ENCODE data around the gene TLCD4. TPM values are rescaled to one million over a fixed set of nuclear protein-coding genes. Genes with fewer than 3 reads are reported as not detected.
"Not testable (repeated sequence)": the region's sequence is repeated elsewhere in the genome, so short reads cannot be mapped to it uniquely, and the experiment has no call there.

TLCD4 gene
- total RNA-seq, 1 experiment from 2014 or later: 14.1 TPM

DNA sequence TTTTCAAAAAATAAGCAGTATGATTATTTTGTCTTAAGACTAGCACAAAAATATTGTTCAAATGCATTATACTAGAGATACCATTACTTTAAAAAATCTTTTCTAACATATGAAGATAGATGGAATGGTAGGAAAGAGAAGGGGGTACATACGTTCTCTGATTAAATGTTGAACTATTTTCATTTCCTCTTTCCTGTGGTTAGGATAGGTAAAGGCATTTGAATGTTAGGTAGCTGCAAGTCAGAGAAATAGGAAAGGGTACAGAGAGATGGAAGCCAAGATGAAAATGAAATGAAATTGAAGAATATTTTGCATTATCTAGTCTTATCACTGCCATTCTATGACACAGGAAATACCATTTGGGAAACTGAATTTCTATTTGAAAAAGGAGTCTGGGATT, 28.3 kb downstream of the TLCD4 start:
- Mint-ChIP-seq H3K27ac (ENCODE audit: unreplicated experiment) (no peak overlapping the region), H3K4me1 (ENCODE audit: low read depth, unreplicated experiment) (no peaks in the 10 kb centered on the region), H3K9me3 (ENCODE audit: unreplicated experiment) (no peaks in the 10 kb centered on the region), H3K4me3 (ENCODE audit: unreplicated experiment) (no peak overlapping the region), H3K27me3 (ENCODE audit: insufficient read depth, unreplicated experiment) (no peaks in the 10 kb centered on the region), H3K36me3 (ENCODE audit: insufficient read depth, unreplicated experiment) (peaks cover 6% of the 10 kb centered on the region)
- no peaks in the 10 kb centered on the region for H3K36me3 ChIP-seq (ENCODE audit: control insufficient read depth, insufficient read depth, low read length)
- no peaks in the 10 kb centered on the region for H3K27me3 ChIP-seq (replicated peaks; ENCODE audit: control insufficient read depth, insufficient read depth, low read length)
- BruUV-seq (replicated peaks): no TSS peak
- TF ChIP-seq, protein P1, sequence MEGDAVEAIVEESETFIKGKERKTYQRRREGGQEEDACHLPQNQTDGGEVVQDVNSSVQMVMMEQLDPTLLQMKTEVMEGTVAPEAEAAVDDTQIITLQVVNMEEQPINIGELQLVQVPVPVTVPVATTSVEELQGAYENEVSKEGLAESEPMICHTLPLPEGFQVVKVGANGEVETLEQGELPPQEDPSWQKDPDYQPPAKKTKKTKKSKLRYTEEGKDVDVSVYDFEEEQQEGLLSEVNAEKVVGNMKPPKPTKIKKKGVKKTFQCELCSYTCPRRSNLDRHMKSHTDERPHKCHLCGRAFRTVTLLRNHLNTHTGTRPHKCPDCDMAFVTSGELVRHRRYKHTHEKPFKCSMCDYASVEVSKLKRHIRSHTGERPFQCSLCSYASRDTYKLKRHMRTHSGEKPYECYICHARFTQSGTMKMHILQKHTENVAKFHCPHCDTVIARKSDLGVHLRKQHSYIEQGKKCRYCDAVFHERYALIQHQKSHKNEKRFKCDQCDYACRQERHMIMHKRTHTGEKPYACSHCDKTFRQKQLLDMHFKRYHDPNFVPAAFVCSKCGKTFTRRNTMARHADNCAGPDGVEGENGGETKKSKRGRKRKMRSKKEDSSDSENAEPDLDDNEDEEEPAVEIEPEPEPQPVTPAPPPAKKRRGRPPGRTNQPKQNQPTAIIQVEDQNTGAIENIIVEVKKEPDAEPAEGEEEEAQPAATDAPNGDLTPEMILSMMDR (IDR thresholded peaks at IDR 0.05; ENCODE audit: insufficient read depth in 1 of 2, low read depth in 1 of 2, low read length in 1 of 2, severe bottlenecking in 1 of 2, unreplicated experiment in 1 of 2): no peak
- H3K4me3 ChIP-seq (ENCODE audit: low read depth, low read length): no peak overlapping the region
- intact Hi-C loops (cut with micrococcal nuclease; ENCODE audit: unreplicated experiment): no loop called here
- no peaks in the 10 kb centered on the region for H3K4me1 ChIP-seq
- no peak for DNase-seq
- no peaks in the 10 kb centered on the region for H3K9me3 ChIP-seq
- POLR2A ChIA-PET: no interaction called here
- CTCF ChIA-PET: no interaction called here

DNA sequence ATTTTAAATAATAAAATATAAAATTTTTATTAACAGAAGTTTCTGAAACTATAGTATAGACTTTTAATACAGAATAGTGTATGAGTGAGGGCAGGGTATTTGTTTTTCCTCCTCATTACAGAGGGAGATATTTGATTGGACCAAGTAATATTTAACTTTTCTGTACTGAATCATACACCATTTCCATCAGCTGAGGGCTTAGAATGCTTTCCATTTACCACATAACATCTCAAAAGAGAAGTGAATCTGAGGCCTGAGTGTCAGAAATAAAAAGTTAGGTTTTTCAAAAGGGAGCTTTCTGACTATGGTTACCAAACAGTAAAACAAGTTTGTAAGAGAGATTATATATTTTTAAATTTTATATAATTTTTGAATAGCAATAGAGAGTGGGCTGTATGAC, 29.5 kb downstream of the TLCD4 start:
- CTCF ChIA-PET: no interaction called here
- POLR2A ChIA-PET: no interaction called here

DNA sequence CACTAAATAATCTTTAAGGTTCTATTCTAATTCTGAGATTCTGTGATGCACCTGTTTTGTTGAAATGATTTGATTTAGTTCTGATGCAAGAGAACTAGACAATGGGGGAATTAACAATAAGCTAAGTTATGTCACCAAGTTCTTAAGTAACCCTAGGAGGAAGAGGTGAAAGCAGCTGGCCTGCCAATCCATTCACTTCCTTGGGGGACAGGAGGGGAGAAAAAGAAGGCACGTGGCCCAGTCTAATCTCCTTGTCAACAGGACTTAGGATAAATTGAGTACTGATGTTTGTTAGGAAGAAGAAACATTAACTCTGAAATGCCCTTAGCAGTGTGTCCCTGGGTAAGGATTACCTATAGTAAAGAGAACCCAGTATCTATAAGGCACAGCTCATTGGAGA, 36.9 kb downstream of the TLCD4 start:
- no peaks in the 10 kb centered on the region for H3K4me1 Mint-ChIP-seq (ENCODE audit: low read depth, unreplicated experiment)
- ChIA-PET POLR2A (interaction anchor here (0.6 kb wide), 1 partner anchor 84 kb away, joined by 3 read pairs; no protein-coding TSS in a partner anchor), CTCF (no interaction called here)
- H3K27me3 Mint-ChIP-seq (ENCODE audit: insufficient read depth, unreplicated experiment): no peaks in the 10 kb centered on the region
- Histone ChIP-seq H3K27me3 (replicated peaks; ENCODE audit: control insufficient read depth, insufficient read depth, low read length) (no peaks in the 10 kb centered on the region), H3K36me3 (ENCODE audit: control insufficient read depth, insufficient read depth, low read length) (no peaks in the 10 kb centered on the region), H3K4me3 (ENCODE audit: low read depth, low read length) (no peak overlapping the region), H3K9me3 (no peaks in the 10 kb centered on the region), H3K4me1 (no peaks in the 10 kb centered on the region)
- no peaks in the 10 kb centered on the region for H3K9me3 Mint-ChIP-seq (ENCODE audit: unreplicated experiment)
- no TSS peak for BruUV-seq (replicated peaks)
- no peak overlapping the region for H3K27ac Mint-ChIP-seq (ENCODE audit: unreplicated experiment)
- DNase-seq: no peak
- H3K36me3 Mint-ChIP-seq (ENCODE audit: insufficient read depth, unreplicated experiment): no peaks in the 10 kb centered on the region
- no peak overlapping the region for H3K4me3 Mint-ChIP-seq (ENCODE audit: unreplicated experiment)
- intact Hi-C loops (cut with micrococcal nuclease; ENCODE audit: unreplicated experiment): no loop called here
- TF ChIP-seq, protein P1 (IDR thresholded peaks at IDR 0.05; ENCODE audit: insufficient read depth in 1 of 2, low read depth in 1 of 2, low read length in 1 of 2, severe bottlenecking in 1 of 2, unreplicated experiment in 1 of 2): no peak

More for the DNA sequence above, 29.5 kb downstream of the TLCD4 start:
- peaks cover 6% of the 10 kb centered on the region for H3K36me3 Mint-ChIP-seq (ENCODE audit: insufficient read depth, unreplicated experiment)
- no peaks in the 10 kb centered on the region for H3K4me1 Mint-ChIP-seq (ENCODE audit: low read depth, unreplicated experiment)
- no peaks in the 10 kb centered on the region for H3K4me1 ChIP-seq
- no TSS peak for BruUV-seq (replicated peaks)
- intact Hi-C loops (cut with micrococcal nuclease; ENCODE audit: unreplicated experiment): no loop called here
- no peak overlapping the region for H3K4me3 ChIP-seq (ENCODE audit: low read depth, low read length)
- TF ChIP-seq, protein P1 (IDR thresholded peaks at IDR 0.05; ENCODE audit: insufficient read depth in 1 of 2, low read depth in 1 of 2, low read length in 1 of 2, severe bottlenecking in 1 of 2, unreplicated experiment in 1 of 2): no peak
- H3K9me3 Mint-ChIP-seq (ENCODE audit: unreplicated experiment): no peaks in the 10 kb centered on the region
- H3K27me3 ChIP-seq (replicated peaks; ENCODE audit: control insufficient read depth, insufficient read depth, low read length): no peaks in the 10 kb centered on the region
- no peak for DNase-seq
- H3K9me3 ChIP-seq: no peaks in the 10 kb centered on the region
- H3K27me3 Mint-ChIP-seq (ENCODE audit: insufficient read depth, unreplicated experiment): no peaks in the 10 kb centered on the region
- no peak overlapping the region for H3K4me3 Mint-ChIP-seq (ENCODE audit: unreplicated experiment)
- H3K36me3 ChIP-seq (ENCODE audit: control insufficient read depth, insufficient read depth, low read length): no peaks in the 10 kb centered on the region
- no peak overlapping the region for H3K27ac Mint-ChIP-seq (ENCODE audit: unreplicated experiment)

DNA sequence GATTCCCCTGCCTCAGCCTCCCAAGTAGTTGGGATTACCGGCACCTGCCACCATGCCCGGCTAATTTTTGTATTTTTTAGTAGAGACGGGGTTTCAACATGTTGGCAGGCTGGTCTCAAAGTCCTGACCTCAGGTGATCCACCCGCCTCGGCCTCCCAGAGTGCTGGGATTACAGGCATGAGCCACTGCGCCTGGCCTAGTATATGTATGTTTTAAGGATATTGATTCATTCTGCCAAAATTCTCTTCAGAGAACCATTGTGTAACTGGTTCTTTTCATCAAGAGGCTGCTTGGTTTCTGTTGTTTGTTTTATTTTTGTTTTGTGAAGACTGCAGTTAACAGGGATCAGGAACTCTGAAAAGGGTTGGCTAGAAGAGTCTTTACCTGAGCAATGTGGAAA, 48.4 kb downstream of the TLCD4 start:
- POLR2A ChIA-PET; H3K27me3 Mint-ChIP-seq (ENCODE audit: insufficient read depth, unreplicated experiment): not testable (repeated sequence)

More for the DNA sequence above, 48.4 kb downstream of the TLCD4 start:
- H3K36me3 ChIP-seq (ENCODE audit: control insufficient read depth, insufficient read depth, low read length); H3K9me3 ChIP-seq; H3K4me1 Mint-ChIP-seq (ENCODE audit: low read depth, unreplicated experiment); intact Hi-C loops (cut with micrococcal nuclease; ENCODE audit: unreplicated experiment); DNase-seq; H3K27me3 ChIP-seq (replicated peaks; ENCODE audit: control insufficient read depth, insufficient read depth, low read length); H3K27ac Mint-ChIP-seq (ENCODE audit: unreplicated experiment); BruUV-seq (replicated peaks); CTCF ChIA-PET; H3K4me3 ChIP-seq (ENCODE audit: low read depth, low read length); H3K4me3 Mint-ChIP-seq (ENCODE audit: unreplicated experiment): not testable (repeated sequence)
- peaks cover 15% of the 10 kb centered on the region for H3K4me1 ChIP-seq
- H3K9me3 Mint-ChIP-seq (ENCODE audit: unreplicated experiment): peaks cover 11% of the 10 kb centered on the region
- H3K36me3 Mint-ChIP-seq (ENCODE audit: insufficient read depth, unreplicated experiment): peaks cover 13% of the 10 kb centered on the region

Measured in Caco-2 (cell line).